GM19324 (cell line): ENCODE measurements around the gene DMGDH.
"Not testable (repeated sequence)": the region's sequence is repeated elsewhere in the genome, so short reads cannot be mapped to it uniquely, and the experiment has no call there.

Source experiments
- ATAC-seq: cut with Tn5 transposase; IDR thresholded peaks from one replicate; pipeline ENCODE4 v1.9.1; 2021; ENCODE audit warnings: mild to moderate bottlenecking, moderate library complexity; ENCODE audit not compliant: unreplicated experiment, low FRiP score

Gene DMGDH

GRCh38 chr5:78983194-78983593 lies 86.3 kb downstream of the DMGDH start:
- ATAC-seq = not testable (repeated sequence)

- ATAC-seq = no peak
These were observed 89.6 kb downstream of the DMGDH start for GRCh38 chr5:78979909-78980308.

GRCh38 chr5:78979117-78979742 lies 90.2 kb downstream of the DMGDH start:
- ATAC-seq = no peak

- no peak for ATAC-seq
These were observed 94.4 kb downstream of the DMGDH start for GRCh38 chr5:78975035-78975434.

- ATAC-seq = no peak
These were observed 94.9 kb downstream of the DMGDH start for GRCh38 chr5:78974601-78975000.

- no peak for ATAC-seq
These were observed 95.5 kb downstream of the DMGDH start for GRCh38 chr5:78974011-78974410.

- ATAC-seq = no peak
These were observed 96.6 kb downstream of the DMGDH start for GRCh38 chr5:78972654-78973428.

GRCh38 chr5:78971998-78972397 lies 97.5 kb downstream of the DMGDH start:
- ATAC-seq = no peak

- no peak for ATAC-seq
These were observed 100.7 kb downstream of the DMGDH start for GRCh38 chr5:78968781-78969180.

- ATAC-seq = no peak
These were observed 104.6 kb downstream of the DMGDH start for GRCh38 chr5:78964889-78965288.

GRCh38 chr5:78961743-78962142 lies 107.7 kb downstream of the DMGDH start:
- no peak for ATAC-seq

GRCh38 chr5:78959767-78960166 lies 109.7 kb downstream of the DMGDH start:
- no peak for ATAC-seq

GRCh38 chr5:78958672-78959445 lies 110.6 kb downstream of the DMGDH start:
- no peak for ATAC-seq

GRCh38 chr5:78956901-78957300 lies 112.6 kb downstream of the DMGDH start:
- no peak for ATAC-seq

- no peak for ATAC-seq
These were observed 116.2 kb downstream of the DMGDH start for GRCh38 chr5:78953092-78953800.
